Gastrocnemius medialis (tissue), 4 donors: ENCODE results near the gene ZNF837.

Source experiments
- CTCF ChIP-seq, 5 experiments: fragments of 450-650 bp in 3 of 5; fragments of 200-600 bp in 2 of 5; sonication (generic) in 2 of 5; IDR thresholded peaks in 4 of 5; conservative IDR thresholded peaks in 1 of 5; 1 replicate in 4 of 5; 2 replicates in 1 of 5; pipeline ENCODE4 v1.5.1; 2016 to 2019; ENCODE audit warnings: antibody characterized with exemption in 5 of 5, mild to moderate bottlenecking in 3 of 5, moderate library complexity in 3 of 5
- POLR2A ChIP-seq, 2 donors: fragments of 450-650 bp; IDR thresholded peaks; one replicate each; pipeline ENCODE4 v1.6.1; 2017; ENCODE audit warnings: antibody characterized with exemption in 2 of 2, mild to moderate bottlenecking in 2 of 2, moderate library complexity in 2 of 2

DNA sequence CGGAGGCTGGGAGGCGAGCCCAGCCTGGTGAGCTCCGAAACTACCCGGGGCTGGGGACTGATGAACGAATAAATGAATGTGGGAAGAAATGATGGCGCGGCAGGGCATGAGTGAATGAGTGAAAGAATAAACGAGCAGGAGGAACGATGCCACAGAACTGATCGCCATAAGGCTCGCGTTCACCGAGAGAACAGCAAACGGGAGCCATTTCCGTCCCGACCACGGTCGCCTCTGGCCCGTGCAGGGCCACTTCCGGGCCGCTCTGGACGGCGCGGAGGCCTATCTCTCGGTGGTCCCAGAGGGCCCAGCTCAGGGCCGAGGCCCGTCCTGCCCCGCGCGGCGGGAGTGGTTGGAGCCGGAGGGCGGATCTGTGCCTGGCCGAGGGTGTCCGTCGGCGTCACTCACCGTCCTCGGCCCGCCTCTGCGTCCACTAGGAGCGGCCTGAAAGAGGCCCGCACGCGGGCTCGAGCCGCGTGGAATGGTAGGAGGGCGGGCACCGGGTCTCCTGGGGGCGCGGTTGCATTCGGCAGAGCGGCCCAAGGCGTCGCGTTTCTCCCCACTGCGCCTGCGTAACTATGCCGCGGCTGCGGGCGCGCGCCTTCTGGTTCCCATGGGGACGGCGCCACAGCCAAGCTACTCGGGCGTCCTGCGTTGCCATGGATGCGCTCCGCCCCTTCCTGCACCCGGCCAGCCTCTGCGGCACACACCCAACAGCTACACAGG, 18.4 kb downstream of the ZNF837 start, which contains the start of gene ZNF497:
- peak in 2 of 5 experiments; percentile 2 to 17 for TF ChIP-seq CTCF (IDR thresholded peaks at IDR 0.05 in 4 of 5, conservative IDR thresholded peaks at IDR 0.05 in 1 of 5)
- TF ChIP-seq POLR2A (IDR thresholded peaks at IDR 0.05), result peak; percentile 61 to 62
